ENCODE data around the gene TSC22D1.

The TSC22D1 gene

GRCh38 chr13:44401577-44401976 is 174.6 kb downstream of the TSC22D1 start:
- no peak for DNase-seq

GRCh38 chr13:44400736-44401135 is 175.4 kb downstream of the TSC22D1 start:
- no peak for DNase-seq

GRCh38 chr13:44399074-44399473 is 177.1 kb downstream of the TSC22D1 start:
- DNase-seq = no peak

- DNase-seq = no peak
These were observed 177.5 kb downstream of the TSC22D1 start for GRCh38 chr13:44398606-44399005.

GRCh38 chr13:44397766-44398223 is 178.3 kb downstream of the TSC22D1 start:
- no peak for DNase-seq

GRCh38 chr13:44396701-44397580 is 179.2 kb downstream of the TSC22D1 start:
- DNase-seq = no peak

GRCh38 chr13:44395976-44396694 is 180.0 kb downstream of the TSC22D1 start:
- DNase-seq = no peak

- DNase-seq = no peak
These were observed 181.5 kb downstream of the TSC22D1 start for GRCh38 chr13:44394658-44395057.

- DNase-seq = no peak
These were observed 182.7 kb downstream of the TSC22D1 start for GRCh38 chr13:44393391-44393790.

GRCh38 chr13:44389876-44390275 is 186.3 kb downstream of the TSC22D1 start:
- no peak for DNase-seq

GRCh38 chr13:44389060-44389666 is 187.0 kb downstream of the TSC22D1 start:
- DNase-seq = no peak

- no peak for DNase-seq
These were observed 187.6 kb downstream of the TSC22D1 start for GRCh38 chr13:44388427-44389059.

GRCh38 chr13:44386913-44387556 is 189.1 kb downstream of the TSC22D1 start:
- DNase-seq = no peak

GRCh38 chr13:44385847-44386246 is 190.3 kb downstream of the TSC22D1 start:
- DNase-seq = no peak

GRCh38 chr13:44385401-44385800 is 190.7 kb downstream of the TSC22D1 start:
- no peak for DNase-seq

- no peak for DNase-seq
These were observed 191.4 kb downstream of the TSC22D1 start for GRCh38 chr13:44384778-44385177.

GRCh38 chr13:44383945-44384344 is 192.2 kb downstream of the TSC22D1 start:
- DNase-seq = no peak

GRCh38 chr13:44382635-44383145 is 193.4 kb downstream of the TSC22D1 start:
- no peak for DNase-seq

Measured in activated CD8-positive, alpha-beta memory T cell treated with anti-CD3 and anti-CD28 coated beads, Interleukin-2, amount 50 U/mL, for 4 hours (primary cell).